Cardiac fibroblast (primary cell): ENCODE results near the gene NRG3.

Source experiments
- DNase-seq, 2 donors: peaks; one replicate each; pipeline versions ENCODE4 v3.0.0 to v3.0.0-alpha.2; 2010; ENCODE audit warnings: low read depth in 2 of 2
- H3K4me3 ChIP-seq, 2 donors: replicated peaks in 1 of 2; 1 replicate in 1 of 2; 2 replicates in 1 of 2; pipeline ENCODE4 v1.5.1; 2011; ENCODE audit warnings: low read depth in 2 of 2, low read length in 2 of 2, mild to moderate bottlenecking in 2 of 2, moderate library complexity in 1 of 2
- CTCF ChIP-seq: IDR thresholded peaks from one replicate; pipeline ENCODE4 v1.5.1; 2011; ENCODE audit warnings: low read depth, mild to moderate bottlenecking, low read length, inconsistent platforms

NRG3 gene

GRCh38 chr10:82866424-82867020 is 991.5 kb downstream of the NRG3 start:
- DNase-seq, result peak; percentile 51 to 75
- TF ChIP-seq CTCF, result no peak
- no peak overlapping the region for H3K4me3 ChIP-seq

- no peak overlapping the region for H3K4me3 ChIP-seq
- no peak for TF ChIP-seq CTCF
- DNase-seq, result no peak
These were observed 992.1 kb downstream of the NRG3 start for GRCh38 chr10:82867056-82867455.

- H3K4me3 ChIP-seq, result no peak overlapping the region
- DNase-seq, result peak in 1 of 2 donors; percentile 36
- TF ChIP-seq CTCF, result no peak
These were observed 999.7 kb downstream of the NRG3 start for GRCh38 chr10:82874671-82875070.

- no peak overlapping the region for H3K4me3 ChIP-seq
- no peak for TF ChIP-seq CTCF
- no peak for DNase-seq
These were observed 1005.8 kb downstream of the NRG3 start for GRCh38 chr10:82880776-82881290.

- H3K4me3 ChIP-seq, result no peak overlapping the region
- TF ChIP-seq CTCF, result no peak
- DNase-seq, result no peak
These were observed 1007.7 kb downstream of the NRG3 start for GRCh38 chr10:82882722-82883121.

GRCh38 chr10:82883603-82884002 is 1008.6 kb downstream of the NRG3 start:
- no peak overlapping the region for H3K4me3 ChIP-seq
- no peak for TF ChIP-seq CTCF
- peak in 1 of 2 donors; percentile 4 for DNase-seq

- no peak overlapping the region for H3K4me3 ChIP-seq
- TF ChIP-seq CTCF, result no peak
- DNase-seq, result no peak
These were observed 1012.5 kb downstream of the NRG3 start for GRCh38 chr10:82887488-82887887.
